Smooth muscle cell (in vitro differentiated cells): ENCODE measurements around the gene SPTLC2. TPM values are rescaled to one million over a fixed set of nuclear protein-coding genes. Genes with fewer than 3 reads are reported as not detected.

Experiments used
- DNase-seq: peaks from one replicate; lab custom pipeline; 2025; ENCODE audit not compliant: unreplicated experiment; lab: John Stamatoyannopoulos, UW
- H2AFZ ChIP-seq: fragments of 200-600 bp; sonication (generic); 2 replicates; pipeline ENCODE4 v1.6.0; 2016; ENCODE audit warnings: antibody characterized with exemption, low read depth, mild to moderate bottlenecking
- H3F3A ChIP-seq: fragments of 200-600 bp; sonication (generic); 2 replicates; pipeline ENCODE4 v1.6.0; 2017; ENCODE audit warnings: antibody characterized with exemption, low read depth
- H3K27ac ChIP-seq: fragments of 200-600 bp; sonication (generic); 2 replicates; pipeline ENCODE4 v1.5.1; 2016; ENCODE audit warnings: low read depth, mild to moderate bottlenecking
- H3K27me3 ChIP-seq: fragments of 200-600 bp; sonication (generic); 2 replicates; pipeline ENCODE4 v1.6.1; 2016; ENCODE audit warnings: low read depth, mild to moderate bottlenecking
- H3K36me3 ChIP-seq: fragments of 200-600 bp; sonication (generic); 2 replicates; pipeline ENCODE4 v1.5.1; 2016; ENCODE audit warnings: low read depth
- H3K4me1 ChIP-seq: fragments of 200-600 bp; sonication (generic); 2 replicates; pipeline ENCODE4 v1.5.1; 2016; ENCODE audit warnings: low read depth
- H3K4me2 ChIP-seq: fragments of 200-600 bp; sonication (generic); 2 replicates; pipeline ENCODE4 v1.6.0; 2016; ENCODE audit warnings: mild to moderate bottlenecking
- H3K4me3 ChIP-seq: fragments of 200-600 bp; sonication (generic); 2 replicates; pipeline ENCODE4 v1.5.1; 2016; ENCODE audit warnings: mild to moderate bottlenecking
- H3K79me2 ChIP-seq: fragments of 200-600 bp; sonication (generic); 2 replicates; pipeline ENCODE4 v1.6.0; 2016; ENCODE audit warnings: low read depth, mild to moderate bottlenecking
- H3K9ac ChIP-seq: fragments of 200-600 bp; sonication (generic); 2 replicates; pipeline ENCODE4 v1.6.0; 2016; ENCODE audit warnings: low read depth
- H3K9me3 ChIP-seq: fragments of 200-600 bp; sonication (generic); replicated peaks from 2 replicates; pipeline ENCODE4 v1.5.1; 2016; ENCODE audit warnings: low read depth
- H4K20me1 ChIP-seq: fragments of 200-600 bp; sonication (generic); 2 replicates; pipeline ENCODE4 v1.6.0; 2016; ENCODE audit warnings: low read depth
- CTCF ChIP-seq: fragments of 200-600 bp; sonication (generic); IDR thresholded peaks from 2 replicates; pipeline ENCODE4 v1.5.1; 2017; ENCODE audit warnings: borderline replicate concordance, mild to moderate bottlenecking, antibody characterized with exemption; ENCODE audit not compliant: insufficient read depth, poor library complexity, severe bottlenecking
- WGBS: methylation state at CpG from one replicate; pipeline ENCODE4 v1.1.7; 2016; ENCODE audit warnings: low lambda C conversion rate; 5-methylcytosine and 5-hydroxymethylcytosine counted together
- polyA plus RNA-seq: library from polyadenylated mRNA; unstranded; fragments of >200 nt; fragmentation: Nextera tagmentation; extraction: Ambion mirVana; gene quantifications from 2 replicates; pipeline ENCODE4 v1.2.1, GENCODE V29; 2016
- total RNA-seq: library from RNA; depleted of rRNA; stranded (reverse); fragments of >200 nt; gene quantifications from 2 replicates; pipeline ENCODE4 v1.2.3, GENCODE V29; 2014

Gene SPTLC2
- total and polyA plus RNA-seq, 2 experiments from 2014 or later = 23.4 to 24.8 TPM

- TF ChIP-seq CTCF = no peak
- Histone ChIP-seq H3K4me1 (no peaks in the 10 kb centered on the region), H3K27ac (no peak overlapping the region), H3F3A (no peaks in the 10 kb centered on the region), H3K36me3 (no peaks in the 10 kb centered on the region), H3K79me2 (no peaks in the 10 kb centered on the region), H3K9me3 (no peaks in the 10 kb centered on the region), H3K27me3 (no peaks in the 10 kb centered on the region), H4K20me1 (peaks cover 24% of the 10 kb centered on the region), H3K4me2 (no peak overlapping the region), H3K4me3 (no peak overlapping the region), H3K9ac (no peak overlapping the region), H2AFZ (no peak overlapping the region)
- DNase-seq = no peak
- 51% methylated on average over 1 of the region's 1 CpG for WGBS
Observed at GRCh38 chr14:77526266-77526665, 90.2 kb downstream of the SPTLC2 start.

GRCh38 chr14:77524536-77524935, 91.9 kb downstream of the SPTLC2 start:
- H3K4me3 ChIP-seq = no peak overlapping the region
- H3K27me3 ChIP-seq = no peaks in the 10 kb centered on the region
- no peak for TF ChIP-seq CTCF
- 99% methylated on average over 6 of the region's 6 CpGs for WGBS
- peaks cover 7% of the 10 kb centered on the region for H3K36me3 ChIP-seq
- no peak overlapping the region for H2AFZ ChIP-seq
- no peak overlapping the region for H3K4me2 ChIP-seq
- no peak for DNase-seq
- H3F3A ChIP-seq = no peaks in the 10 kb centered on the region
- H3K9ac ChIP-seq = no peak overlapping the region
- H3K79me2 ChIP-seq = no peaks in the 10 kb centered on the region
- H4K20me1 ChIP-seq = peaks cover 24% of the 10 kb centered on the region
- H3K9me3 ChIP-seq = no peaks in the 10 kb centered on the region
- H3K27ac ChIP-seq = no peak overlapping the region
- no peaks in the 10 kb centered on the region for H3K4me1 ChIP-seq

GRCh38 chr14:77523109-77523508, 93.3 kb downstream of the SPTLC2 start:
- no peaks in the 10 kb centered on the region for H3F3A ChIP-seq
- no peak overlapping the region for H3K9ac ChIP-seq
- H3K9me3 ChIP-seq = no peaks in the 10 kb centered on the region
- no peak overlapping the region for H3K4me3 ChIP-seq
- H3K79me2 ChIP-seq = no peaks in the 10 kb centered on the region
- H2AFZ ChIP-seq = no peak overlapping the region
- peaks cover 7% of the 10 kb centered on the region for H3K36me3 ChIP-seq
- H4K20me1 ChIP-seq = peaks cover 24% of the 10 kb centered on the region
- no peak overlapping the region for H3K27ac ChIP-seq
- DNase-seq = no peak
- H3K27me3 ChIP-seq = no peaks in the 10 kb centered on the region
- TF ChIP-seq CTCF = no peak
- WGBS = 97% methylated on average over 3 of the region's 3 CpGs
- H3K4me1 ChIP-seq = no peaks in the 10 kb centered on the region
- no peak overlapping the region for H3K4me2 ChIP-seq

- H3K79me2 ChIP-seq = no peaks in the 10 kb centered on the region
- H3K4me1 ChIP-seq = no peaks in the 10 kb centered on the region
- peaks cover 7% of the 10 kb centered on the region for H3K36me3 ChIP-seq
- no peak for TF ChIP-seq CTCF
- no peaks in the 10 kb centered on the region for H3K9me3 ChIP-seq
- H3K4me3 ChIP-seq = no peak overlapping the region
- no peak overlapping the region for H3K9ac ChIP-seq
- H4K20me1 ChIP-seq = peaks cover 31% of the 10 kb centered on the region
- DNase-seq = no peak
- no peak overlapping the region for H2AFZ ChIP-seq
- H3K27me3 ChIP-seq = no peaks in the 10 kb centered on the region
- WGBS = 95% methylated on average over 4 of the region's 4 CpGs
- no peaks in the 10 kb centered on the region for H3F3A ChIP-seq
- no peak overlapping the region for H3K4me2 ChIP-seq
- no peak overlapping the region for H3K27ac ChIP-seq
Observed at GRCh38 chr14:77520555-77520954, 95.9 kb downstream of the SPTLC2 start.
